OCI-LY3 (cell line): ENCODE measurements around the gene RSBN1L.

ENCODE experiments used
- H2AFZ ChIP-seq: fragments of 200-600, 300-600 bp; shearing (Covaris generic); 2 replicates; pipeline ENCODE4 v1.6.0; 2014; ENCODE audit warnings: antibody characterized with exemption, low read depth, low read length
- H3K27ac ChIP-seq: fragments of 200-600, 300-600 bp; sonication (generic); 2 replicates; pipeline ENCODE4 v1.5.1; 2014; ENCODE audit warnings: mild to moderate bottlenecking, low read length, moderate library complexity, mixed read lengths
- H3K27me3 ChIP-seq: fragments of 200-600, 300-600 bp; sonication (generic); 2 replicates; pipeline ENCODE4 v1.6.1; 2014; ENCODE audit warnings: low read depth, low read length, mixed read lengths
- H3K36me3 ChIP-seq: fragments of 200-600, 300-600 bp; sonication (generic); replicated peaks from 2 replicates; pipeline ENCODE3; 2014; ENCODE audit warnings: low read depth, low read length, mixed read lengths
- H3K4me1 ChIP-seq: fragments of 300-600, 200-600 bp; sonication (generic); 2 replicates; pipeline ENCODE4 v1.6.1; 2014; ENCODE audit warnings: low read length, mixed read lengths
- H3K4me2 ChIP-seq: fragments of 200-600, 300-600 bp; sonication (generic); 2 replicates; pipeline ENCODE4 v1.6.1; 2014; ENCODE audit warnings: low read length, mixed read lengths
- H3K4me3 ChIP-seq: fragments of 300-600, 200-600 bp; sonication (generic); 2 replicates; pipeline ENCODE4 v1.5.1; 2014; ENCODE audit warnings: antibody characterized with exemption, mild to moderate bottlenecking, low read length, moderate library complexity
- H3K79me2 ChIP-seq: fragments of 300-600, 200-600 bp; shearing (Covaris generic); 2 replicates; pipeline ENCODE4 v1.6.1; 2014; ENCODE audit warnings: mild to moderate bottlenecking, low read length, mixed read lengths
- H3K9ac ChIP-seq: fragments of 300-600, 200-600 bp; shearing (Covaris generic); 2 replicates; pipeline ENCODE4 v1.6.0; 2014; ENCODE audit warnings: mild to moderate bottlenecking, low read length, moderate library complexity
- H3K9me3 ChIP-seq: fragments of 200-600, 300-600 bp; shearing (Covaris generic); 2 replicates; pipeline ENCODE4 v1.6.1; 2014; ENCODE audit warnings: low read length, mixed read lengths; ENCODE audit not compliant: insufficient read depth
- H4K20me1 ChIP-seq: fragments of 200-600, 300-600 bp; sonication (generic); 2 replicates; pipeline ENCODE4 v1.6.1; 2016; ENCODE audit warnings: low read length, mixed read lengths; ENCODE audit not compliant: insufficient read depth
- CTCF ChIP-seq: fragments of 200-600, 300-600 bp; sonication (generic); IDR thresholded peaks from 2 replicates; pipeline ENCODE4 v1.5.1; 2014; ENCODE audit warnings: antibody characterized with exemption, low read length, low read depth
- EZH2phosphoT487 ChIP-seq: fragments of 200-600 bp; shearing (Covaris generic); IDR thresholded peaks from 2 replicates; pipeline ENCODE4 v1.6.1; 2018; ENCODE audit warnings: antibody characterized with exemption, mixed run types, low read depth

Gene RSBN1L

GRCh38 chr7:77653572-77653971 is 42.7 kb upstream of the RSBN1L start:
- no peak overlapping the region for H3K4me2 ChIP-seq
- no peaks in the 10 kb centered on the region for H3K36me3 ChIP-seq
- no peaks in the 10 kb centered on the region for H4K20me1 ChIP-seq
- no peaks in the 10 kb centered on the region for H3K9me3 ChIP-seq
- no peaks in the 10 kb centered on the region for H3K79me2 ChIP-seq
- H3K4me3 ChIP-seq: no peak overlapping the region
- H3K27ac ChIP-seq: no peak overlapping the region
- TF ChIP-seq EZH2phosphoT487 (no peak), CTCF (no peak)
- no peaks in the 10 kb centered on the region for H3K27me3 ChIP-seq
- H2AFZ ChIP-seq: no peak overlapping the region
- H3K4me1 ChIP-seq: peaks cover 14% of the 10 kb centered on the region
- H3K9ac ChIP-seq: no peak overlapping the region

GRCh38 chr7:77655356-77655755 is 40.9 kb upstream of the RSBN1L start:
- H3K4me2 ChIP-seq: no peak overlapping the region
- peaks cover 14% of the 10 kb centered on the region for H3K4me1 ChIP-seq
- TF ChIP-seq CTCF: no peak
- no peak for TF ChIP-seq EZH2phosphoT487
- no peaks in the 10 kb centered on the region for H3K9me3 ChIP-seq
- no peaks in the 10 kb centered on the region for H3K27me3 ChIP-seq
- no peak overlapping the region for H3K9ac ChIP-seq
- H3K36me3 ChIP-seq: no peaks in the 10 kb centered on the region
- no peak overlapping the region for H2AFZ ChIP-seq
- no peak overlapping the region for H3K27ac ChIP-seq
- no peak overlapping the region for H3K4me3 ChIP-seq
- H3K79me2 ChIP-seq: no peaks in the 10 kb centered on the region
- no peaks in the 10 kb centered on the region for H4K20me1 ChIP-seq

- TF ChIP-seq EZH2phosphoT487 (no peak), CTCF (no peak)
- H4K20me1 ChIP-seq: no peaks in the 10 kb centered on the region
- H3K27ac ChIP-seq: no peak overlapping the region
- H3K9me3 ChIP-seq: no peaks in the 10 kb centered on the region
- no peak overlapping the region for H3K4me3 ChIP-seq
- H3K79me2 ChIP-seq: no peaks in the 10 kb centered on the region
- H2AFZ ChIP-seq: no peak overlapping the region
- peaks cover 14% of the 10 kb centered on the region for H3K4me1 ChIP-seq
- no peaks in the 10 kb centered on the region for H3K36me3 ChIP-seq
- H3K4me2 ChIP-seq: no peak overlapping the region
- H3K9ac ChIP-seq: no peak overlapping the region
- no peaks in the 10 kb centered on the region for H3K27me3 ChIP-seq
Measured at GRCh38 chr7:77655836-77656455, 40.3 kb upstream of the RSBN1L start.

- no peak overlapping the region for H3K27ac ChIP-seq
- H3K79me2 ChIP-seq: no peaks in the 10 kb centered on the region
- no peaks in the 10 kb centered on the region for H4K20me1 ChIP-seq
- no peaks in the 10 kb centered on the region for H3K36me3 ChIP-seq
- H3K27me3 ChIP-seq: no peaks in the 10 kb centered on the region
- no peak overlapping the region for H3K4me3 ChIP-seq
- no peak overlapping the region for H3K9ac ChIP-seq
- H3K4me2 ChIP-seq: peak overlapping the region; percentile 12; the same call in 1 of the 2 replicates
- H3K9me3 ChIP-seq: no peaks in the 10 kb centered on the region
- H3K4me1 ChIP-seq: peaks cover 14% of the 10 kb centered on the region
- no peak overlapping the region for H2AFZ ChIP-seq
- TF ChIP-seq CTCF (peak; percentile 72), EZH2phosphoT487 (no peak)
Measured at GRCh38 chr7:77657427-77658224, 38.6 kb upstream of the RSBN1L start.
